ENCODE results near the gene CREBZF. TPM values are rescaled to one million over a fixed set of nuclear protein-coding genes. Genes with fewer than 3 reads are reported as not detected.
"Not testable (repeated sequence)": the region's sequence is repeated elsewhere in the genome, so short reads cannot be mapped to it uniquely, and the experiment has no call there.

CREBZF gene
- total RNA-seq, 2 experiments from 2014 or later = 53.3 to 53.9 TPM

DNA sequence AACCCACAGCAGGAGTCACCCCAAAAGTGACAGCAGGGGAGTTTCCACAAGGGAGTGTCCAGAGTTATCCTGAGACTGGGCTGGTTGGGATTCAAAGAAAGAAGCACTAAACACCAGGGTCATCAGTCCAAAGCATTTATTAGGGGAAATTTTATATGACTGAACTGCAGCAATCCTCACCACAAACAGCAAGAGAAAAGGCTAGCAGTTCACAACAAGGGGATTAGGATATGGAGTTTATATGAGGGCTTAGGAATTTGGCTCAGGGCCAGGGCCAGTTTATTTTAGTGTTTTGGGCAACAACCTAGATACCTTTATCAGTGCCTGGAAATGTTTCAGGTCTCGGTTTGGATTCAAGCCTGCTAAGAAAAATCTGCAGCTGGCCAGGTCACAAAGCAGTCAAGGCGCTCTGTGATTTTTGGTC is 21.7 kb downstream of the CREBZF start:
- Mint-ChIP-seq H3K36me3 (ENCODE audit: low read depth) (peaks cover 6% of the 10 kb centered on the region), H3K4me3 (no peak overlapping the region), H3K4me1 (ENCODE audit: low read depth) (peaks cover 5% of the 10 kb centered on the region), H3K27ac (no peak overlapping the region), H3K9me3 (no peaks in the 10 kb centered on the region), H3K27me3 (ENCODE audit: low read depth) (peaks cover 6% of the 10 kb centered on the region)
- no peak for DNase-seq
- intact Hi-C loops (cut with micrococcal nuclease) = no loop called here
- CTCF ChIA-PET = no interaction called here

DNA sequence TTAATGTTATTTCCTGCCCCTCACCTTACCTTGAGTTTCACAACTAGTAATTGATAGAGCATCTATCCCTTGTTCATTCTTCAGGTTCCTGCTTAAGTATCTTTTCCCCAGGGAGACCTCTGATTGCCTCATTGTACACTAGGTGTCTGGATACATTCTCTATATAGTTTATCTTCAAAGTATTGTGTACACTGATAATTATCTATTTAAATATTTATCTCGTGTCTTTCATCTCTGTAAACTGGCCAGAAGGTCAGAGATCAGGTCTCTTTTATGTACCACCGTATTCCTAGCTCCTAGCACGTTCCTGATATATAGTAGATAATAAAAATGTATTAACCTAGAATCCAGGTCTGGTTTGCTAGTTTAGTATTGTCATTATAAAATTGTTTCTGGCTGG is 30.2 kb downstream of the CREBZF start:
- DNase-seq = no peak
- Mint-ChIP-seq H3K27me3 (ENCODE audit: low read depth) (no peaks in the 10 kb centered on the region), H3K4me3 (no peak overlapping the region), H3K36me3 (ENCODE audit: low read depth) (peaks cover 30% of the 10 kb centered on the region), H3K27ac (no peak overlapping the region), H3K4me1 (ENCODE audit: low read depth) (peaks cover 11% of the 10 kb centered on the region), H3K9me3 (no peaks in the 10 kb centered on the region)
- intact Hi-C loops (cut with micrococcal nuclease) = no loop called here
- CTCF ChIA-PET = no interaction called here

DNA sequence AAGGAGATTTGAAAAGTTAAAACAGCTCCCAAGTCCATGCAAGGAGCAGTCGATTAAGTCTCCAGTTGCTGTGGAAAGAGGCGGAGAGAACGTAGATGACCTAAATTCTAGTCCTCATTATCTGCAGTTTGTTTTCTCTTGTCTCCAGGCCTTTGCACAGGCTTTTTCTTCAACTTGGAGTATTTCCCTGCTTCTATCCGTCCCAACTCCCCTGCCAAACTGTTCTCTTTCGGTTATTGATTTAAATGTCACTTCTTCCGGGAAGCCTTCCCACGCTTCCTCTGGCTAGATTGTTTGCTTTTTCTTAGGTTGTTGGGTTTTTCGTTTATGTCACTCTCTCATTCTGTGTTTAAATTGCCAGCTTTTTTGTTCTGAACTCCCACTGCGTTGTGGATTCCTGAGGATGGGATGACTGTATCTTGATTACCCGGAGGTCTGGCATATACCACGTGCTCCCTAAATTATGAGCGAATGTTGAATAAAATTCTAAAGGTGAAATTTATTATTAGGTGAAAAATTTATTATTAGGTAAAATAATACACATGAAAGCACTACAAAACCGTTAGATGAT is 36.1 kb downstream of the CREBZF start:
- H3K4me1 Mint-ChIP-seq (ENCODE audit: low read depth) = peaks cover 33% of the 10 kb centered on the region
- no peaks in the 10 kb centered on the region for H3K9me3 Mint-ChIP-seq
- H3K36me3 Mint-ChIP-seq (ENCODE audit: low read depth) = peaks cover 17% of the 10 kb centered on the region
- peak; percentile 50 for DNase-seq
- intact Hi-C loops (cut with micrococcal nuclease) = loop anchor here (1.0 to 10.0 kb wide), 15 partner anchors 18 to 1406 kb away; partner anchors contain the start of genes HIKESHI, PICALM, TMEM126A and TMEM135
- H3K27ac Mint-ChIP-seq = peak overlapping the region; percentile 96
- CTCF ChIA-PET = interaction anchor here (0.9 kb wide), 1 partner anchor 11 kb away, joined by 4 read pairs; no protein-coding TSS in a partner anchor
- H3K27me3 Mint-ChIP-seq (ENCODE audit: low read depth) = no peaks in the 10 kb centered on the region
- peak overlapping the region; percentile 99 for H3K4me3 Mint-ChIP-seq

DNA sequence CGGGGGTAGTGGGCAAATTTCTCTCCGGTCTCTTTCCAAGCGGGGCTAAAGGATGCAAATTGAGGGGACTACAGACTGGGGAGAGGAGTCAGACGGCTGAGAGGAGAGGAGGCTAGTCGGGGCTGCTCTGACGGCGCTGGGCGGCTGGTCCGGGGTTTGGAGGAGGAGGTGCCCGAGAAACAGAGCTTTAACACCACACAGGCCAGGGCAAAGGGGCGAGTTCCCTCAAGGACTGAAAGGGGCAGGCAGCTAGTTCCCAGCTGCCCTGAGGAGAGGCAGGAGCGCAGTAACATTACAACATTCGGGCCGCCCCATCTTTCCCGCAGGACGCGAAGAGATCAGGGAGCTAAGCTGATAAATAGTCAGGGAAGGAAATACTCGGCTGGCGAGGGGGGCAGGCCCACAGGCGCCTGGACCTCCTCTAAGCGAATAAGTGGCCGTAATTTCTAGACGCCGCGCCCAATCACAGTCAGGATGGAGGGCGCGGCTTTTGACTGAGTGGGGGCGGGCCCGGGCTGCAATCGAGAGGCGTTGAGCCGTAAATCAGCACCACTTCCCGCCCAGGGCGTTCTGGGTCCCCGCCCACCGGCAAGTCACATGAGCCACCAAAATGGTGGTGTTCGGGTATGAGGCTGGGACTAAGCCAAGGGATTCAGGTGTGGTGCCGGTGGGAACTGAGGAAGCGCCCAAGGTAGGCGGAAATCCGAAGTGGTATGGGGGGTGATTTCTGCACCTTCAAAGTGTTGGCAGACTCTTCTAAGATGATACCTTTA is 36.7 kb downstream of the CREBZF start, which contains the start of gene TMEM126B:
Gene TMEM126B, plus strand, starts transcription at position 596 of the 773 bp plus-strand sequence. Its CDS starts 15 bp downstream, at position 611.
- Mint-ChIP-seq H3K4me1 (ENCODE audit: low read depth) (peaks cover 33% of the 10 kb centered on the region), H3K27ac (peak within 1 kb of the TSS; percentile 96), H3K9me3 (no peaks in the 10 kb centered on the region), H3K36me3 (ENCODE audit: low read depth) (peaks cover 14% of the 10 kb centered on the region), H3K27me3 (ENCODE audit: low read depth) (no peaks in the 10 kb centered on the region), H3K4me3 (peak within 1 kb of the TSS; percentile 99)
- CTCF ChIA-PET = interaction anchor here (0.9 kb wide), 1 partner anchor 11 kb away, joined by 4 read pairs; no protein-coding TSS in a partner anchor
- intact Hi-C loops (cut with micrococcal nuclease) = loop anchor here (1.0 to 10.0 kb wide), 14 partner anchors 19 to 1407 kb away; partner anchors contain the start of genes HIKESHI, PICALM, TMEM126A and TMEM135
- peak; percentile 98 for DNase-seq

DNA sequence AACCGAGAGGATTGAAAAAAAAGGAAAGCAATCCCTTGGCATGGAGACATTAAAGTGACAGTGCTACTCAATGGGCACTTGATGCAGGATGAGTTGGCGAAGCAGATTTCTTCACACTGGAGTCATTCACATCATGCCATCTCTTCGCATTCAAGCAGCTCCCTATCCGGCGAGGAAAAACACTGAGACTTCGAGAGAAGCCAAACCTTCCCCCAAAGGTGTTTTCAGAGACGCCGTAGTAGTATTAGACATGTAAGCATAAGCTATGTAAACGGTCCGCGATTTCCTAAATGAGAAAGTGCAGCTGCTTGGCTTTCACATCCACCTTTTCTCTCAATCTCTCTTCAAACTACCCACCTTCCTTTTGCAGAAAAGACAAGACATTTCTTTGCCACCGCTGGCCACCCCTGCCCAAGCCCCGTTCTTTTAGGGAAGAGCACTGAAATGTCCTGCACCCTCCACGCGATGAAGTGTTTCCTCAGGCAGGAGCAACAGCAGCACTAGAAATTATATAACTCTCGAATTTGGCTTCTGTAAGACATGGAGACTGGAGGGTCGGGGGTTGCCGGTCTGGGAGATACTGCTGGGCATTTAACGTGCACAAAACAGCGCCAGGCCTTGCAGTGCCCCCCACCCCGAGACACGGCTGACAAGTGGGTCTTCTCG is 37.5 kb downstream of the CREBZF start, which contains the start of gene DLG2:
Gene DLG2, minus strand, starts transcription at position 13 of the 666 bp plus-strand sequence.
- intact Hi-C loops (cut with micrococcal nuclease) = loop anchor here (10.0 kb wide), 1 partner anchor 1407 kb away; the partner anchor contains the start of gene TMEM135
- CTCF ChIA-PET = interaction anchor here (0.9 kb wide), 1 partner anchor 10 kb away, joined by 4 read pairs; no protein-coding TSS in a partner anchor

DNA sequence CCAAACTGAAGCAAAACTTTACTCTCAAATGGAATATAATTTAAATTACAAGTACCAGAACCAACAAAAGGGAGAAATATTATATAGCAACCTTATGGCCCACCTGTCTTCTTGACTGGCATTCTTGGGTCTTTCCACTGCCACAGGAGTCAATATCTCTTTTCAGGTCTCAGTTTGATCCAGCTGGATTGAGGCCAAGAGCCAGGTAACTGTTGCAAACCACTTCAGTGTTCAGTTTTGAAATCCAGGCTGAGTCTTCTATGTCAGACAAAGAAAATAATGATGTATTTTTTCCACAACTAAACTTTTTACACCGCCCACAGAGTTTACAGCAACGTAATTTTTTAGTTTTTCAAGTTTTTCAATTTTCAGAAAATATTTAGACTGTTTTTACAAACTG is 38.4 kb downstream of the CREBZF start:
- Mint-ChIP-seq H3K36me3 (ENCODE audit: low read depth) (peaks cover 4% of the 10 kb centered on the region), H3K4me3 (peak overlapping the region; percentile 99), H3K27me3 (ENCODE audit: low read depth) (no peaks in the 10 kb centered on the region), H3K9me3 (no peaks in the 10 kb centered on the region), H3K4me1 (ENCODE audit: low read depth) (peaks cover 33% of the 10 kb centered on the region), H3K27ac (peak overlapping the region; percentile 25)
- CTCF ChIA-PET = interaction anchor here (1.3 kb wide), 1 partner anchor 31 kb away, joined by 3 read pairs; no protein-coding TSS in a partner anchor
- peak; percentile 35 for DNase-seq
- intact Hi-C loops (cut with micrococcal nuclease) = loop anchor here (10.0 kb wide), 1 partner anchor 1408 kb away; the partner anchor contains the start of gene TMEM135

More for the DNA sequence above, 37.5 kb downstream of the CREBZF start, which contains the start of gene DLG2:
- H3K27ac Mint-ChIP-seq = peak within 1 kb of the TSS; percentile 96
- no peaks in the 10 kb centered on the region for H3K9me3 Mint-ChIP-seq
- DNase-seq = peak; percentile 34
- H3K36me3 Mint-ChIP-seq (ENCODE audit: low read depth) = peaks cover 11% of the 10 kb centered on the region
- H3K4me3 Mint-ChIP-seq = peak within 1 kb of the TSS; percentile 99
- H3K4me1 Mint-ChIP-seq (ENCODE audit: low read depth) = peaks cover 33% of the 10 kb centered on the region
- no peaks in the 10 kb centered on the region for H3K27me3 Mint-ChIP-seq (ENCODE audit: low read depth)

DNA sequence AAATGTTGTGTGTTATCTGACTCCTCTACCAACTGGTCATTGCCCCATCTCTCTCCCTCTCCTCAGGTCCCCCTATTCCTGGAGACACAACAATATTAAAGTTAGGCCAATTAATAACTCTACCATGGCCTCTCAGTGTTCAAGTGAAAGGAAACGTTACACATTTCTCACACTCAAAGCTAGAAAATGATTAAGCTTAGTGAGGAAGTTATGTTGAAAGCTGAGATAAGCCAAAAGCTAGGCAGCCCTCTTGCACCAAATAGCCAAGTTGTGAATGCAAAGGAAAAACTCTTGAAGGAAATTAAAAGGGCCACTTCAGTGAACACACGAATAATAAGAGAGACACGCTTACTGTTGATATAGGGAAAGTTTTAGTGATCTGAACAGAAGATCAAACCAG is 44.7 kb downstream of the CREBZF start:
- intact Hi-C loops (cut with micrococcal nuclease) = loop anchor here (10.0 kb wide), 1 partner anchor 1415 kb away; the partner anchor contains the start of gene TMEM135
- CTCF ChIA-PET = no interaction called here
- DNase-seq = no peak
- peaks cover 11% of the 10 kb centered on the region for H3K4me1 Mint-ChIP-seq (ENCODE audit: low read depth)
- no peak overlapping the region for H3K27ac Mint-ChIP-seq
- H3K4me3 Mint-ChIP-seq = no peak overlapping the region
- H3K9me3 Mint-ChIP-seq = no peaks in the 10 kb centered on the region
- no peaks in the 10 kb centered on the region for H3K36me3 Mint-ChIP-seq (ENCODE audit: low read depth)
- no peaks in the 10 kb centered on the region for H3K27me3 Mint-ChIP-seq (ENCODE audit: low read depth)

DNA sequence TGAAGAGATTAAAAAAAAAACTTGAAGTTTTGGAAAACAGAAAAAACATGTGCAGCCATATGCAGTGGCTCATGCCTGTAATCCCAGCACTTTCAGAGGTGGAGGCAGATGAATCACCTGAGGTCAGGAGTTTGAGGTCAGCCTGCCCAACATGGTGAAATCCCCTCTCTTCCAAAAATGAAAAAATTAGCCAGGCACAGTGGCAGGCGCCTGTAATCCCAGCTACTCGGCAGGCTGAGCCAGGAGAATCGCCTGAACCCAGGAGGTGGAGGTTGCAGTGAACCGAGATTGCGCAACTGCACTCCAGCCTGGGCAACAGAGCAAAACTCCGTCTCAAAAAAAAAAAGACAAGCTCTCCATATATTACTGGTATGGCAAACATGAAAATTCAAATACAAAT is 45.4 kb downstream of the CREBZF start:
- H3K4me1 Mint-ChIP-seq (ENCODE audit: low read depth) = peaks cover 8% of the 10 kb centered on the region
- DNase-seq = no peak
- H3K36me3 Mint-ChIP-seq (ENCODE audit: low read depth) = no peaks in the 10 kb centered on the region
- H3K4me3 Mint-ChIP-seq = no peak overlapping the region
- H3K9me3 Mint-ChIP-seq = no peaks in the 10 kb centered on the region
- no peaks in the 10 kb centered on the region for H3K27me3 Mint-ChIP-seq (ENCODE audit: low read depth)
- intact Hi-C loops (cut with micrococcal nuclease) = no loop called here
- CTCF ChIA-PET = interaction anchor here (0.9 kb wide), 1 partner anchor 236 kb away, joined by 3 read pairs; the partner anchor contains the start of gene CCDC83
- no peak overlapping the region for H3K27ac Mint-ChIP-seq

DNA sequence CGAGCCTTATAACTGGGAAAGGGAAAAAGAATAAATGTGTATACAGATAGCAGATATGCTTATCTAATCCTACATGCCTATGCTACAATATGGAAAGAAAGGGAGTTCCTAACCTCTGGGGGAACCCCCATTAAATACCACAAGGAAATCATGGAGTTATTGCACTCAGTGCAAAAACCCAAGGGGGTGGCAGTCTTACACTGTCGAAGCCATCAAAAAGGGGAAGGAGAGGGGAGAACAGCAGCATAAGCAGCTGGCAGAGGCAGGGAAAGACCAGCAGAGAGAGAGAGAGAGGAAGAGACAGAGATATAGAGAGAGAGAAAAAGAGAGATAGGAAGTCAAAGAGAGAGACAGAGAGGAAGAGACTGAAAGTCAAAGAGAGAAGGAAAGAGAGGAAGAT is 53.3 kb downstream of the CREBZF start:
- DNase-seq; H3K9me3 Mint-ChIP-seq; intact Hi-C loops (cut with micrococcal nuclease); H3K27me3 Mint-ChIP-seq (ENCODE audit: low read depth); CTCF ChIA-PET; H3K36me3 Mint-ChIP-seq (ENCODE audit: low read depth); H3K4me3 Mint-ChIP-seq; H3K4me1 Mint-ChIP-seq (ENCODE audit: low read depth): not testable (repeated sequence)
- H3K27ac Mint-ChIP-seq = peak overlapping the region; percentile 43

Other genes with a start within 250 kb of the CREBZF start
- gene DLG2, start 37.8 kb downstream of the CREBZF start, total RNA-seq = 1 to 10 TPM; 3.3 to 4.6 TPM
- 10 to 100 TPM; 72.6 to 79.0 TPM for gene TMEM126B, start 36.5 kb downstream of the CREBZF start, total RNA-seq
- gene TMEM126A, start 17.2 kb downstream of the CREBZF start, total RNA-seq = 10 to 100 TPM; 47.5 to 56.2 TPM
- gene CCDC89, start 21.1 kb upstream of the CREBZF start, total RNA-seq = not detected
- gene SYTL2, start 146.0 kb upstream of the CREBZF start, total RNA-seq = 10 to 100 TPM; 13.8 to 13.9 TPM
- gene CCDC83, start 190.3 kb upstream of the CREBZF start, total RNA-seq = not detected